Left renal pelvis (tissue), 4 donors: ENCODE measurements around the gene WNT11. TPM values are rescaled to one million over a fixed set of nuclear protein-coding genes. Genes with fewer than 3 reads are reported as not detected.
"Not testable (repeated sequence)": the region's sequence is repeated elsewhere in the genome, so short reads cannot be mapped to it uniquely, and the experiment has no call there.

Experiments
- DNase-seq, 4 donors: peaks; one replicate each; pipeline ENCODE4 v3.0.0-alpha.2; 2013; ENCODE audit warnings: low read depth in 4 of 4, low spot score in 3 of 4
- polyA plus RNA-seq, 4 donors: library from polyadenylated mRNA; unstranded; fragments of 120-200 nt; gene quantifications; one replicate each; pipeline ENCODE4 v1.2.1, GENCODE V29; 2013; ENCODE audit not compliant: insufficient read length in 4 of 4

The WNT11 gene
- polyA plus RNA-seq, 4 donors, result 6.3 to 21.3 (median 15.4) TPM

- no peak for DNase-seq
Observed at GRCh38 chr11:76205252-76206076, 838 bp downstream of the WNT11 start.

- DNase-seq, result no peak
Observed at GRCh38 chr11:76203937-76204336, 2.4 kb downstream of the WNT11 start.

- no peak for DNase-seq
Observed at GRCh38 chr11:76203131-76203925, 3.0 kb downstream of the WNT11 start.

- DNase-seq, result no peak
Observed at GRCh38 chr11:76201672-76202412, 4.5 kb downstream of the WNT11 start.

GRCh38 chr11:76201056-76201455, 5.2 kb downstream of the WNT11 start:
- DNase-seq, result no peak

GRCh38 chr11:76200006-76200940, 6.0 kb downstream of the WNT11 start:
- DNase-seq, result no peak

- DNase-seq, result not testable (repeated sequence)
Observed at GRCh38 chr11:76198691-76199090, 7.6 kb downstream of the WNT11 start.

- DNase-seq, result no peak
Observed at GRCh38 chr11:76197941-76198640, 8.2 kb downstream of the WNT11 start.

GRCh38 chr11:76197332-76197731, 9.0 kb downstream of the WNT11 start:
- no peak for DNase-seq

- no peak for DNase-seq
Observed at GRCh38 chr11:76196849-76197248, 9.5 kb downstream of the WNT11 start.

- no peak for DNase-seq
Observed at GRCh38 chr11:76194872-76195668, 11.2 kb downstream of the WNT11 start.

GRCh38 chr11:76193219-76193618, 13.1 kb downstream of the WNT11 start:
- no peak for DNase-seq

- no peak for DNase-seq
Observed at GRCh38 chr11:76190376-76190775, 15.9 kb downstream of the WNT11 start.

- no peak for DNase-seq
Observed at GRCh38 chr11:76189682-76190081, 16.6 kb downstream of the WNT11 start.

GRCh38 chr11:76188873-76189272, 17.4 kb downstream of the WNT11 start:
- DNase-seq, result no peak

- no peak for DNase-seq
Observed at GRCh38 chr11:76186776-76187279, 19.5 kb downstream of the WNT11 start.

- DNase-seq, result peak in 1 of 4 donors; percentile 68
Observed at GRCh38 chr11:76185931-76186401, 20.3 kb downstream of the WNT11 start.

GRCh38 chr11:76185511-76185910, 20.8 kb downstream of the WNT11 start:
- no peak for DNase-seq
